Bronchial epithelial cell (primary cell): ENCODE results near the gene HNRNPDL. TPM values are rescaled to one million over a fixed set of nuclear protein-coding genes. Genes with fewer than 3 reads are reported as not detected.
"Not testable (repeated sequence)": the region's sequence is repeated elsewhere in the genome, so short reads cannot be mapped to it uniquely, and the experiment has no call there.

Experiments
- DNase-seq: peaks from one replicate; pipeline ENCODE4 v3.0.0-alpha.2; 2010; ENCODE audit warnings: low read depth
- FAIRE-seq: peaks from 2 replicates; lab custom pipeline; 2011; peaks lifted over from hg19 to GRCh38; lab: Jason Lieb, UNC
- H3K27me3 ChIP-seq: 2 replicates; pipeline ENCODE4 v1.5.1; 2011; ENCODE audit warnings: low read length; ENCODE audit not compliant: control insufficient read depth, insufficient read depth
- H3K36me3 ChIP-seq: 2 replicates; pipeline ENCODE4 v1.5.1; 2011; ENCODE audit warnings: low read length; ENCODE audit not compliant: control insufficient read depth, insufficient read depth
- H3K4me3 ChIP-seq: 2 replicates; pipeline ENCODE4 v1.5.1; 2011; ENCODE audit warnings: mild to moderate bottlenecking, low read depth, low read length, control low read depth
- total RNA-seq: library from RNA; depleted of rRNA; stranded (reverse); fragments of >200 nt; gene quantifications from 2 replicates; pipeline ENCODE4 v1.2.1, GENCODE V29; 2014
- TF ChIP-seq, protein P1 (sequence below): IDR thresholded peaks from 2 replicates; pipeline ENCODE4 v1.5.1; 2011; ENCODE audit warnings: mild to moderate bottlenecking, moderate library complexity, low read length, control low read depth, inconsistent platforms; ENCODE audit not compliant: insufficient read depth, severe bottlenecking

The HNRNPDL gene
- total RNA-seq, 1 donor from 2014 or later: 141 TPM

DNA sequence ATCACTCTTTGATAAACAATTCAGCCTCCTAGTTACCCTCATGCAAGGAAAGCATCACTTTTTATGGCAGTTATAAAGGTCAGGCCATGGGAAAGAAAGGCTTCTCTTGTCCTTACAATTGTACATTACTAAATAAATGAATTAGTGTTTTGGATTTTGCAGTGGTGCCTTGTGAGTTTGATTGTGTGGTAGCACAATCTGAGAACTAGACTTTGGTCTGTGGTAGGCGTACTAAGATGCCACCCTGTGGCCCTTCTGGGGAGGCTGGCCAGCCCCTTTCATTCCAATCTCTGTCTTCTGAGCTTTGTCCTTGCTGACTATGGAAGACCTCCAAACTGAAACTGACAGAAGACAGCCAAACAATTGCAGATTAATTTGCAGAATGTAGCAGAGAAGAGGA, 41.9 kb downstream of the HNRNPDL start:
- no peak for DNase-seq
- TF ChIP-seq, protein P1, sequence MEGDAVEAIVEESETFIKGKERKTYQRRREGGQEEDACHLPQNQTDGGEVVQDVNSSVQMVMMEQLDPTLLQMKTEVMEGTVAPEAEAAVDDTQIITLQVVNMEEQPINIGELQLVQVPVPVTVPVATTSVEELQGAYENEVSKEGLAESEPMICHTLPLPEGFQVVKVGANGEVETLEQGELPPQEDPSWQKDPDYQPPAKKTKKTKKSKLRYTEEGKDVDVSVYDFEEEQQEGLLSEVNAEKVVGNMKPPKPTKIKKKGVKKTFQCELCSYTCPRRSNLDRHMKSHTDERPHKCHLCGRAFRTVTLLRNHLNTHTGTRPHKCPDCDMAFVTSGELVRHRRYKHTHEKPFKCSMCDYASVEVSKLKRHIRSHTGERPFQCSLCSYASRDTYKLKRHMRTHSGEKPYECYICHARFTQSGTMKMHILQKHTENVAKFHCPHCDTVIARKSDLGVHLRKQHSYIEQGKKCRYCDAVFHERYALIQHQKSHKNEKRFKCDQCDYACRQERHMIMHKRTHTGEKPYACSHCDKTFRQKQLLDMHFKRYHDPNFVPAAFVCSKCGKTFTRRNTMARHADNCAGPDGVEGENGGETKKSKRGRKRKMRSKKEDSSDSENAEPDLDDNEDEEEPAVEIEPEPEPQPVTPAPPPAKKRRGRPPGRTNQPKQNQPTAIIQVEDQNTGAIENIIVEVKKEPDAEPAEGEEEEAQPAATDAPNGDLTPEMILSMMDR: no peak
- FAIRE-seq: no peak
- Histone ChIP-seq H3K4me3 (no peak overlapping the region), H3K27me3 (no peaks in the 10 kb centered on the region), H3K36me3 (no peaks in the 10 kb centered on the region)

DNA sequence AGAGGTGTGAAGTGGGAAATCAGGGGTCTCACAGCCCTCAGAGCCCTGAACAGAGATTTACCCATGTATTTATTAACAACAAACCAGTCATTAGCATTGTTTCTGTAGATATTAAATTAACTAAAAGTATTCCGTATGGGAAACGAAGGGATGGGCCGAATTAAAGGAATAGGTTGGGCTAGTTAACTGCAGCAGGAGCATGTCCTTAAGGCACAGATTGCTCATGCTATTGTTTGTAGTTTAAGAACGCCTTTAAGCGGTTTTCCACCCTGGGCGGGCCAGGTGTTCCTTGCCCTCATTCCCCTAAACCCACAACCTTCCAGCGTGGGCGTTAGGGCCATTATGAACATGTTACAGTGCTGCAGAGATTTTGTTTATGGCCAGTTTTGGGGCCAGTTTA, 44.0 kb downstream of the HNRNPDL start:
- not testable (repeated sequence) for H3K36me3 ChIP-seq, DNase-seq, H3K27me3 ChIP-seq, FAIRE-seq, H3K4me3 ChIP-seq

DNA sequence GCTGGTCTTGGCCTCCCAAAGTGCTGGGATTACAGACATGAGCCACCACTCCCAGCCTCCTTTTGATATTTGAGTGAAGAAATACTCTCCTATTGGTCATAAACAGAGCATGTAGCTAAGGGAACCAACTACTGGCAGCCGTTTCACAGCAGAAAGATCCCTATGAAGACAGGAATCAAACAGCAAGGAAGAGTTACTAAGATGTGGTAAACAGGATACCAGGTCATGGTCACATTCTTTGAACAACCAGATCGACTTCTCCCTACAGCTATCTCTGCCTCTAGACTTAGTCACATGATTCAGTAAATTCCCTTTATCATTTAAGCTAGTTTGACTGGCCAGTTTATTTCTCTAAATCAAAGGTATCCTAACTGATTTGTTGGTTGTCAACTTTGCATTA, 47.5 kb downstream of the HNRNPDL start:
- Histone ChIP-seq H3K4me3 (no peak overlapping the region), H3K36me3 (no peaks in the 10 kb centered on the region), H3K27me3 (no peaks in the 10 kb centered on the region)
- FAIRE-seq (no peak), DNase-seq (no peak)
- TF ChIP-seq, protein P1: no peak

DNA sequence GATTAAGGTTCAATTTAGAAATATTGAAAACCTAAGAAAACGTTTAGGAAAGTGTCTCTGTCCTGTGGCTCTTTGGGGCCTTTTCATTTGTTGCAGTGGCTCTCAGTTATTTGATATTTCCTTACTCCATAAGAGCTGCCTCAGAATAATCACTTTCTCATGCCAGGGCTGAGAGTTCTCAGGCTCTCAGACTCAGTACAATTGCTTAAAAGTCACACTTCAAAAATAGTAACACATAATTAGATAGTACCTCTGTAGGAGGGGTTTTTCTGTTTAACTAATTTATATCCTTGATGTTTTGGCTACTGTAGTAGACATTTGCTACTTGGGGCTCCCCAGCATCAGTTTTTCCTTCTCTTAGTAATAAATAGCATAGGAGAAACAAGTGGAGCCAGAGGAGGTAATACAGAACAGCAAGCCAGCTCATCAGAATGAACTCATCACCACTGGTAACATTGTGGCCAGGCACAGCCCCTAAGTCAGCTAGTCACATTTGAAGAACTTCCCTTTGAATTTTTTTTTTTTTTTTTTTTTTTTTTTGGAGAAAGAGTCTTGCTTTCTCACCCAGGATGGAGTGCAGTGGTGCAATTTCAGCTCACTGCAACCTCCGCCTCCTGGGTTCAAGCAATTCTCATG, 48.5 kb downstream of the HNRNPDL start:
- H3K27me3 ChIP-seq: no peaks in the 10 kb centered on the region
- DNase-seq (no peak), FAIRE-seq (no peak)
- H3K4me3 ChIP-seq: no peak overlapping the region
- TF ChIP-seq, protein P1: no peak
- no peaks in the 10 kb centered on the region for H3K36me3 ChIP-seq

DNA sequence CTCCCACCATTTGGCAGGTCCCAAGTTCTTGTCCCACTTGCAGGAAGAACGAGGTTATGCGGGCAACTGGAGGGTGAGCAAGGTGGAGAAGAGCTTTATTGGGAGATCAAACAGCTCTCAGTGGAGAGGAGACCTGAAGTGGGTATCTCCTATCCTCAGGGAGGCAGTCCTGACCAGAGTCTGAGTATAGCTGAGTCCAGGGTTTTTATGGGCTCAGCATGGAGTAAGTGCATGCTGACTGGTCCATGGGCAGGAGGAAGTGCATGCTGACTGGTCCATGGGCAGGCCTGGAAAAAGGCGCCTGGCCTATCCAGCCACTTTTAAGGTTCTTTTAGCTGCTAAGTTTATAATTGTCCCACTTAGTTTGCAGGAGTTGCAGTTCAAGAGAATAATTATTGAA, 49.0 kb downstream of the HNRNPDL start:
- H3K4me3 ChIP-seq: no peak overlapping the region
- FAIRE-seq: no peak
- TF ChIP-seq, protein P1: no peak
- DNase-seq: no peak
- H3K36me3 ChIP-seq: no peaks in the 10 kb centered on the region
- H3K27me3 ChIP-seq: no peaks in the 10 kb centered on the region

DNA sequence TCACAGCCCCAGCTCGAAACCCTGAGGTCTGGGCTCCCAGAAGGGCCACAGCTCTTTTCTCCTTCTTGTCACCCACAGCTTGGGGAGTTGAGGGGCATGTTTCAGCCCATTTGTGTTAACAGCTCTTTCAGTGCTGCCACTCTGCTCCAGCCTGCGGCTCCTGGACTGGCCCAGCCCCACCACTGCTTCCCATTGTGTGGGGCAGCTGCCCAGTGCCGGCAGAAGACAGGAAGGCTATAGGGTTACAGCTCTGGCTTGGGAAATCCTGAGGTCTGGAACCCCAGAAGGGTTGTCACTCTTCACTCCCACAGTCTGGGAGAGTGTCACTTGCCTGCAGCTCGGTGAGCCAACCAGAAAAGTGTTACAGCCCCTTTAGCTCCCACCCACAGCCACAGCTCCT, 49.4 kb downstream of the HNRNPDL start:
- no peak for FAIRE-seq
- Histone ChIP-seq H3K4me3 (no peak overlapping the region), H3K36me3 (no peaks in the 10 kb centered on the region), H3K27me3 (no peaks in the 10 kb centered on the region)
- no peak for DNase-seq
- TF ChIP-seq, protein P1: no peak
